HG02623 (cell line): ENCODE results near the gene PTCD2.
"Not testable (repeated sequence)": the region's sequence is repeated elsewhere in the genome, so short reads cannot be mapped to it uniquely, and the experiment has no call there.

Experiments used
- ATAC-seq: cut with Tn5 transposase; IDR thresholded peaks from one replicate; pipeline ENCODE4 v1.9.1; 2021; ENCODE audit warnings: moderate library complexity; ENCODE audit not compliant: unreplicated experiment

The PTCD2 gene

DNA sequence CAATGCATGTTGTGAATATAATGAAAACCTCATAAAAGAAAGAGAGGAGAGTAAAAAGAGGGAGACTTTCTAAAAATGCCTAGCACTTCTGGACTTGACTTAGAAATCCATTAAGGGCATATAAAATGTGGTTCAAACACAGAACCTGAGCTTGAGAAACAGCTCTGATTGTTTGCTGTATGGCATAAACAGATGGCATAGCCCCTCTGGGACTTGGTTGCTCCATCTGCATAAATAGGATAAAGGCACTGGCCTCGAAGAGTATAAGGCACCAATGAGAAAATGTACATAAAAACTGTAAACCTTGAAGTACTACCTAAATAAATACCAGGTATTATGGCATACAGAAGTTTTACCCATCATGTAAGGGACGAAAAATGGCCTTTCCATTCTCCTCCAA is 23.9 kb upstream of the PTCD2 start:
- no peak for ATAC-seq

DNA sequence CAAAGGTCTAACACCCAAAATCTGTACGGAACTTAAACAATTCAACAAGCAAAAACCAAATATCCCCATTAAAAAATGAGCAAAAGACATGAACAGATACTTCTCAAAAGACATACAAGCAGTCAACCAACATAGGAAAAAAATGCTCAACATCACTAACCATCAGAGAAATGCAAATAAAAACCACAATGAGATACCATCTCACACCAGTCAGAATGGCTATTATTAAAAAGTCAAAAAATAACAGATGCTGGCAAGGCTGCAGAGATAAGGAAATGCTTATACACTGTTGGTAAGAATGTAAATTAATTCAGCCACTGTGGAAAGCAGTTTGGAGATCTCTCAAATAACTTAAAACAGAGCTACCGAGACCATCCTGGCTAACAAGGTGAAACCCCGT is 22.0 kb upstream of the PTCD2 start:
- not testable (repeated sequence) for ATAC-seq

DNA sequence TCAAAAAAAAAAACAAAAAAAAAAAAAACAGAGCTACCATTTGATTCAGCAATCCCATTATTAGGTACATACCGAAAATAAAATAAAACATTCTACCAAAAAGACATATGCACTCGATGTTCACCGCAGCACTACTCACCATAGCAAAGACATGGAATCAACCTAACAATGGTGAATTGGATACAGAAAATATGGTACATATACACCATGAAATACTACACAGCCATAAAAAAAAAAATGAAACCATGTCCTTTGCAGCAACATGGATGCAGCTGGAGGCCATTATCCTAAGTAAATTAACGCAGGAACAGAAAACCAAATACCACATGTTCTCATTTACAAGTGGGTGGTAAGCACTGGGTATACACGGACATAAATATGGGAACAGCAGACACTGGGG is 21.5 kb upstream of the PTCD2 start:
- ATAC-seq, result no peak

DNA sequence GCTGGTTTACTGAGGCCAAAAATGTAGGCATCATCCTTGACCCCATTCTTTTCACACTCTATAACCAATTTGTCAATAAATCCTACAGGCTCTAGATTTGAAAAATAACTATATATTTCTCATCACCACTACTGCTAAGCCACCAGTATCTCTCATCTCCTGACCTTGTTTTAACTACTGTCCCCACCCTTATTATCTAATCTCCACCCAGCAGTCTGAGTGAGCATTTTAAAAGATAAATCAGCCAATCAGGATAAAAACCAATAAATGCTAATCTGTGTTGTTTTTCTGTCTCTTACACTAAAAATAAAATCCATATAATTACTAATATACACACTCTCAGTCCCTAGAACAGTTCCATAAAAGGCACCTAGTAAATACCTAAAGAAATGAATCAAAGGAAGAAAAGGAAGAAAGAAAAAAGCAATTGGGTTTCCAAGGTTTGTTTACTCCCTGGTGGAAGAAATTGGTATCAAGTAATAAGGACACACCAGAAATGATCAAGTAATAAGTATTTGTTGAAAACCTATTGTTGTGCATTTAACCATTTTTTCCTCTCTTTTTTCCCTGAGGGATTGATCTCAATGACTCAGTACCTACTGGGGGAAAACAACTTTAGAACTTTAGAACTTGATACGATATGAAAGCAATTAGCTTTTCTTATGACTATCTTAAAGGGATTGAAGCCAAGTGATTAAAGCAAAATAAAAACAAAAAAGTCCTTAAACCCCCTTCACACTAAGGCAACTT is 19.4 kb upstream of the PTCD2 start:
- no peak for ATAC-seq

DNA sequence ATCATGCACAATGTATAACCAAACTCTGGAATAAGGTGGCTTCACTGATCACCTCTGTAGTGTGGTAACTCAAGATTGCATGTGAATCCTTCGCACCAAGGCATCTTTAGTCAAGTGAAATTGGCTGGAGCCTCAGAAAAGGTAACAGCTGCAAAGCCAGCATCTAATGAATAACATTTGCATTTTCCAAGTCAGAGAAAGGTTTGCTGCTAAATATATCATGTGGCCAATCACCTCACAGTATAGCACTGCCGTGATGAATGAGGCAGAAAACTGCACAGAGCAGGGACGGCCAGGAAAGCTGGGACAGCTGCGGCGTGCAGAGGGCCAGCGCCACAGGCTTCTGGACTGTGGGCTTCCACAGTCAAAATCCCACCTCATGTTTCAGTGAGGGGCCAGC is 18.6 kb upstream of the PTCD2 start:
- ATAC-seq, result peak; percentile 55

DNA sequence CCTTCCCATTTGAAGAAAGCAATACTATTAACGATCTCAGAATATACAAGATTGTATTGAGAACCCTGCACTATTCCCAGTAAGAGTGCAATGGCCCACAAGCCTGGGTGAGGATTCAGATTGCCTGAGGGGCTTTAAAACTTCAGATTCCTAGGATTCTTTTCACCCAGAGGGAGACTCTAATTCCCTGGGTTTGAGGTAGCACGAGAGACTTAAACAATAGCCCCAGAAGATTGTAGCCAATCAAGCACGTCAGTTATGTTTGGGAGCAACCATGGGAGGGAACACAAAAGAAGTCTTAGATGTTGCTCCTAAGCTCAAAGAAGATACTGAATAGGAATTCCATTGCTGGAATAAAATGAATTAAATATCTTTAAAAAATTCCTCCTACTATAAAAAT is 18.0 kb upstream of the PTCD2 start:
- no peak for ATAC-seq

DNA sequence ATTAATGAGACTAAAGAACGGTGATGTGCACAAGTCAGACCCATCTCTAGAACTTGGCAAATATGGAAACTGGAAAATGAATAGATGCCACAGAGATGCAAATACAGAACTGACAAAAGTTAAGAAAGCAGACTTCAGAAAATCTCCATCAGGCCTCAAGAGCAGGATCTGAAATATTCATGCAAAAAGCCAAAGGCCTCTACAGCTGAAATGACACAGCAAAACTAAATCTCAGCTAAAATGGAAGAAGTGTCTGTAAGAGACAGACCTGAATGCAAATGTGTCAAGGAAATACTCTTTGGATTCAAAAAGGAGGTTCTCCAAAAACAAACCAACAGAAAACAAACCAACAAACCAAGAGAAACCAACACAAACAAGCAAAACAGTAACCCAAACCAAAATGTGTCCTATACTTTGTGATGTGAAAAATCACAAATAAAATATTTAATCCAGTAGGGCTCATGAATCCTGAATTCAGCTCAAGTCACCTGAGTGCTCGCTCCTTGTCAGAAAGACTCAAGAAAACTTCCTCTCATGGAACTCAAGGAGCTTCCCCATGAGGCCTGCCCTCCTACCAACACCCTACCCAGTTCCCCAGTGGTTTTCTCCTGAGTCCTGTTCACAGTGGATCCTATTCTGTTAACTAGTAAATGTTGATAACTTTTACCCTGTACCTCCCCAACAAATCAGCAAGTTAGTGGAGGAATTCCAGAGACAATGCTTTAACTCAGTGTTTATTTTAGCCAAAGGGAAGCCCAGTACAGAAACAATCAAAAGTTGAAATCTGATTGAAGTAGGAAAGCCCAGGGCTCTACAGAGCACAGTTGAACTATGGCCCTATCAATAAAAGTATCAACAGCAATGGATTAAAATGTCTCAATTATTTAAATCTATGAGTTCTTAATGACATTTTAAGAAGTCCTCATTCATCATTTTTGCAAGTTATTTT is 14.7 kb upstream of the PTCD2 start:
- ATAC-seq, result peak; percentile 6

DNA sequence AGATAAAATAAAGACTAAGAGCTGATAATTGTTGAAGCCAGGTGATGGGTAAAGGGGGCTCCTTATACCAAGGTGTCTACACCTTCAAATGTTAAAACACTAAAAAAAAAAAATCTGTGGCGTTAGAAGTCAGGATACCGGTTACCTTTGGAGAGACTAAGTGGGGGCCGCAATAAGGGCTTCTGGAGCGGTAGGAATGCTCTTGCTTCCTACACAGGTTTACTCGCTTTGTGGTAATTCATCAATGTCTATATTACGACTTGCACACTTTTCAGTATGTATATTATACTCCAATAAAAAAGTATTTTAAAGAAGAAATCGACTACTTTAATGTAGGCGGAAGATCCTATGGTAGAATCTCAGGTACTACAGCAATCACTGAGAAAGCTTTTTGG is 12.6 kb upstream of the PTCD2 start:
- no peak for ATAC-seq

DNA sequence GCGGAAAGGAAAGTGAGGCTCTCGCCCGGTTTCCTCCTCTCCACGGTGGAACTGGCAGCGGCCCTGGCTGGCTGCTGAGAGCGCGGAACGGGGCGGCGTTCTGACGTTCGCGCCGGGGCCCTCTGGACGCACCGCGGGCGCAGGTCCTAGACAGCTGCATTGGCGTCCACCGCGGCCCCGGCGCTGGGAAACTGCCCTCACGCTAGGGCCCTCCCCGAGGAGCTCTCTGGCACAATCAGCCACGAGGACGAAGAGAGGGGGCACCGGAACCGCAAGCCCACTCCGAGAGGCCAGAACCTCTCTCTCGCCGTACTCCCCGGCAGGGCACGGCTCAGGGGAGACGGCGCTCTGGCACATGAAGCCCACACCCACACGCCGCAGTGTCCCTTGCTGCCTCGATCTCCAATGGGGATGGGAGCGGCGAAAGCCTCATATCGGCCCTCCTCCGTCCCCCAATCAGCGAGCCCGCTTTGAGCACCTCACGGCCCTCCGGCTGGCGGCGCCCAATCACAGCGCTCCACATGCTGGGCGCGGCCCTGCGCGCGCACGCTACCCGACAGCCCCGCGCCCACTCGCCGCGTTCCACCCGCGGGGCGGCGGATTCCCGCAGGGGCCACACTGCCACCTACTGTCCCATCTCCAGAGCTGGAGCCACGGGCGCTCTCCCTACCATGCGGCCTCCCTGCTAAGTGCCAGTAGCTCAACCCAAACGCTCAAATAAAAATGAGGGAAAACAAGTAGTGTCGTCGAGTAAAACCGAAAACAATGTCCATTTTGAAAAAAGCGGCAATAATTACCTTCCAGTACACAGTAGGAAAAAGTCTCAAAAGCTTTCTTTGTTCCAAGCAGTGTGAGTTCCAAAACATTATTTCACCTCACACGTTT is 12.0 kb upstream of the PTCD2 start:
- ATAC-seq, result peak; percentile 87

DNA sequence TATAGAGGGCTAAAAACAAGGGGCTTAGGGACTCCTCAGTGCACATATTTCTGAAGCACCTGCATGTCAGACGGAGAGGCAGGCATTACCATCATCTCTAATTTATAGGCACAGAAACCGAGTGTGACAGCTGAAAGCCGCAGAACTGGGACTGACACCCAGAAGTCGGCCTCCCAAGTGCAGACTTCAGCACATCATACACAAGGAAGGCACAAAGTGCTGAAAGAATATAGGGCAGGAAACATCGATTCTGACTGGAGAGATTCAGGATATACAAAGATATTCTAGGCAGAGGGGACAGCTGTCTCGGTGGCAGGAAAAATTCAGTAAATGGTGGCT is 11.4 kb upstream of the PTCD2 start:
- no peak for ATAC-seq

DNA sequence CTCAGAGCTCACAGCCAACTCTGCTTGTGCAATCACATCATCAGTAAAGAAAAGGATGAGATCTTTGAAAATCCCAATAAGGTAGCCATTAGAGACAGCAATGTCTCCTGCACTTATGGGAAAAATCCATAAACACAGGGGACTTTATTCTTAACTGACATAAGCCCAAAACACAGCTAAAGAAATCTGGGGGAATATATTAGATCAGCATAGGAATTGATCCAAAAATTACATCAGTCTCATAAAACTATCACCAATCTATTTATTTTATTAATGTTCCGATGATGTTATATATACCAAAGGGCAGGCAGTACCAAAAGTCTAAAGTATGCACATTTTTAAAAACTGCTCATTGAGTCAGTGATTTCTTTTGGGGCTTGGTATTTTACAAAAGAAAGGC is 7.0 kb upstream of the PTCD2 start:
- no peak for ATAC-seq

DNA sequence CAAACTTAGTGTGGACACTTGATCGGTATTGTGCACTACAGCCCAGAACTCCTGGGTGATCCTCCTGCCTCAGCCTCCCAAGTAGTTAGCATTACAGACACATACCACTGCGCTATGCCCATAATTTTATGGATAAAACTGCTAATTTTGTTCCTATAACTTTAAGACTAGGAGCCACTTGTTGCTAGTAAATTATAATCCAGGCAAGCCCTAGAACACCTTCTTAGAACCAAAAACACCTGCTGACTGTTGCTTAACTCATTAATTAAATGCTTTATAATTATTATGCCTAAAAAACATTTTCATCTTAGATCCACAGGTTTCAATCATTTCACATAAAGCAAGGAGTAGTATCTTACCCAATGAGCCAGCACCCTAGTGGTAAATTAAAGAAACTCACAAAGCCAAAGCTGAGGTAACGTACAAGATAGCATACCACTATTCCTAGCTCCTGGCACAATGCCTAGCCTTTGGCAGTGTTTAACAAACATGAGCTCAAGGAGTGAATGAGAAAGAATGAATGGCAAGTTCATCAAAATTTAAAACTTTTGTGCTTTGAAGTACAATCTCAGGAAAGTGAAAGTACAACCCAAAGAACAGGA is 5.5 kb upstream of the PTCD2 start:
- ATAC-seq, result no peak

DNA sequence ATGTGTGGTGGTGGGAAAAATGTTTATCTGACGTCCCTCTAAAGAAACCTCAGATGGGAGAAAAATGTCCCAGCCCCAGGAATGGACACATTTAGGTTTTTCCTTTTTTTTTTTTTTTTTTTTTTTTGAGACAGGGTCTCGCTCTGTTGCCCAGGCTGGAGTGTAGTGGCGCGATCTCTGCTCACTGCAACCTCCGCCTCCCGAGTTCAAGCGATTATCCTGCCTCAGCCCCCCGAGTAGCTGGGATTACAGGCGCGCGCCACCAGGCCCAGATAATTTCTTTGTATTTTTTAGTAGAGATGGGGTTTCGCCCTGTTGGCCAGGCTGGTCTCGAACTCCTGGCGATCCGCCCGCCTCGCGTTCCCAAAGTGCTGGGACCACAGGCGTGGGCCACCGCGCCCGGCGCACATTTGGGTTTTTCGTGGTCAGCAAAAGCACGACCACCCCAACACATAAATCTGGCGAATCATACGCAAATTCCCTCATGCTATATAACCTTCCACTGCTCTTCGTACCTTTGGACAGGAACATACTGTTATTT is 668 bp upstream of the PTCD2 start:
- ATAC-seq, result peak; percentile 1

DNA sequence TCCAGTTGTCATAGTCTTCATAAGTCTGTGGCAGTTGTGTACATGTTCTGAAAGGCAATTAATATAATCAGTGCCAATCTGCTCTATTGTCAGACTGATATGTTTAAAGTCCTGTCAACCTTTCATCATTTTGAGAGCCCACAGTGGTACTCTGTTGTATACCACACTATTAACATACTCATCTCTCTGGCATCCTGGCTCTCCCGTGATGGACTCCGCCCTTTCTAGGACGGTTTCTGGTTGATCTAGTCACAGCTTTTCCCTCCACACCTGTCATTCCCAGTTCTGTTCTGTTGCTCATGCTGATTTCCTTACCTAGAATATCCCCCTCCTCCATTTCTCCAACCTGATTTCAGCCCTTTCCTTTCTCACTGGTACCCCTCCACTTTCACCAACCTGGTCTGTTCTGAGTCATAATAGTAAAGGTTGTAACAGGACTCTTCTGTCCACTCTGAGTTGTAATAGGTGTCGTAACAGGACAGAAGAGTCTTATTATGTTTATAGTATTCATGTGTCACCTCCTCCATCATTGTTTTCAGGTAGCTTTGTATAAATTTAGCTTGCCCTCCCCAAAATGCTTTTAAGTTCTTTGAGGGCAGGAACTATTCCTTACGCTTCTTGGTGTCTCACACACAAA is 4.1 kb downstream of the PTCD2 start:
- no peak for ATAC-seq

DNA sequence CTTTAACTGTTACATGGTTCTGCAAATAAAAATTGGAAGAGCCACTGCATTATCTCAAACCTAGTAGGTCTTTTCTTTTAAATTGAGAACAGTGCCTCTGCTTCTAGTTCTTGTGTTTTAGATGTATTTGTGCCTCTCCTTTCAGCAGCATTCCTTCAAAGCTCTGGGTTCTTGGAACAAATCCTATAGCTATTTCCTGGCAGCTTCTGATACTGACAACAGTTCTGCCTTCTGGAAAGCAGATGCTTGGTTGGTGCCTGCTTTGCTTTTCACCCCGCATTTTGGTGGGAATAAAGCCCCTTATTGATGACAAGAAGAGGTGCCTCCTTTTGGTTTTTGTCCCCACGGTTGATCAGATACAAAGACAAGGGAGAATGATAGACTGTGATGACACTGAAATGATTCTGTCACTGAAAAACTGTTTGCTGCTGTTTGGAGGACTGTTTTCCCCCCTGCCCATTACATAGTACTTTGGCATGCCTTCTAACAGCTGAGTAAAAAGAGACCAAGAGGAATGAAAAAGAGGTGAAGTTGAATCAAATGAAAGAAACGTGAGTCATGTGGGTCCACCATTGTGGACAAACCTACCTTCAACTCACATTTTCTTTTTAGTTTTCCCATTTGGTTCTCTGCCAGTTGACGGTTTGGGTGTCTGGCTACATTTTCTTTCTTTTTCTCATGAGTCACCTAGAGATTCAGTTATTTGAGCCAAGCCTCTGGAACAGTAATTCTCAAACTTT is 5.6 kb downstream of the PTCD2 start:
- no peak for ATAC-seq

DNA sequence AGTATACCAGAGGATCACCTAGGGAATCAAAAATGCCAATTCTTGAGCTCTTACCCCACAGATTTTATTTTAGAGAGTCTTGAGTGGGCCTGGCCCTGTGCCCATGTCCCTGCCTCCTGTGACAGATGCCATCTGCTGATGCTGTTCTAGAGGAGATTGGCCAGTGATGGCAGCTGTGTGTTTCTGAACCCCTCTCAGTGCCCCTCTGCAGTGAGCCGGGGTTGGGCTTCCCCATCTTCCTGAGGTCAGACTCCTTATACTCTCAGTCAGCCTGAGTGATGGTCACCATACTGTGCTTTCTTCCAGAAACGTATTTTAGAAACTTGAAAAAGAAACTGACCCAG is 6.1 kb downstream of the PTCD2 start:
- no peak for ATAC-seq

DNA sequence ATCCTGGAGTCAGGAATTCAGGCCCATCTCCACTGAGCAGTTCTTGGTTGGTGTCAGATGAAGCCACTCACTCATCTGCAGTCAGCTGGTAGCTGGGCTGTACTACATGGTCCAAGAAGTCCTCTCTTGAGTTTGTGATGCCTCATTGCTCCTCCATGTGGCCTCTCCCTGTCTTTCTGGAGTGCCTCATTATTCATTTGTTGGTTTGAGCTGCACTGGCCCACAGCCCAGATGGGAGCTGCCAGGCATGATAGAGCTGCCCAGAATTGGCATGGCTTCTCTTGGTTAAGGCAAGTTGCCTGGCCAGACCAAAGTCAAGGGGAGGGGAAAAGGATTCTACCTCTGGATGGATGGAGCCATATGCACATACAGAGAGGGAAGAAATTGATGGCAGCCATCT is 8.0 kb downstream of the PTCD2 start:
- ATAC-seq, result no peak

DNA sequence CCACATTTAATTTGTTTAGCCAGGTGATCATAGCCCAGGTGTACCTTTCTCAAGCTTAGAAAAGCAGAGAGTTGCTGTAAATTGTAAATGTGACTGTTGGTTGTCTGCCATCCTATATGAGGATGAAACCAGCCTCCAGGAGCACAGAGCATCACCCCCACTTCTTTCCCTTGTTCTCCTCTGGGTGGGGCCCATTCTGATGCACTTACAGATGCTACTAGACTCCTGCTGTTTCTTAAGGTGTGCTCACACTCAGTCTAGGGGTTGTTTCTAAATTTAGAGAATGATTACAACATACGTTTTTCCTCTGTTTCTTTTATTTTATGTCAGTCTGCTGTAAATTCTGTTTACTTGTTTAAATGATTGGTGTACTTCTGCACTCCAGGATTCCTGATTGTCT is 10.5 kb downstream of the PTCD2 start:
- no peak for ATAC-seq

DNA sequence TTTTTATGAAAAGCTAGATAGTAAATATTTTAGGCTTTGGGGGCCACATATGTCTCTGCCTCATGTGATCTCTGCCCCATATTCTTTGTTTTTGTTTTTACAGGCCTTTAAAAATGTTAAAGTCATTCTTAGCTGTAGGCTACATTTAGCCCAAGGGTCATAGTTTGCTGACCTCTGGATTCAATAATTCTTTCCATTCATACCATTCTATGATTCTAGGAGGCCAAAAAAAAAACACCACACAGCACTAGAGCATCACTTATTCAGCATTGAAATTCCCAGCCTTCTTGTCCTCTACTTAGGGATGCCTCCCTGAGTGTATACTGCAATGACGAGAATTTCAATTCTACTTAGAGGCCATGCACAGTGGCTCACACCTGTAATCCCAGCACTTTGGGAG is 17.0 kb downstream of the PTCD2 start:
- no peak for ATAC-seq
